Esophagus muscularis mucosa (tissue), 4 donors: ENCODE data around the gene ZAP70.

Experiments used
- EP300 ChIP-seq: sonication (generic); formaldehyde crosslinking; IDR thresholded peaks from one replicate; pipeline ENCODE4 v1.6.1; 2017; ENCODE audit warnings: antibody characterized with exemption
- POLR2A ChIP-seq: fragments of 450-650 bp; IDR thresholded peaks from one replicate; pipeline ENCODE4 v1.6.1; 2017; ENCODE audit warnings: antibody characterized with exemption, moderate library complexity, mild to moderate bottlenecking, low read depth
- POLR2AphosphoS5 ChIP-seq, 2 donors: sonication (generic); formaldehyde crosslinking; IDR thresholded peaks; one replicate each; pipeline ENCODE4 v1.6.1; 2017; ENCODE audit warnings: antibody characterized with exemption in 2 of 2
- TF ChIP-seq, protein P1 (sequence below), 3 experiments: fragments of 200-600 bp in 2 of 3; fragments of 450-650 bp in 1 of 3; sonication (generic) in 2 of 3; IDR thresholded peaks; one replicate each; pipeline ENCODE4 v1.5.1; 2017 to 2019; ENCODE audit warnings: antibody characterized with exemption in 3 of 3, mild to moderate bottlenecking in 2 of 3, moderate library complexity in 1 of 3

DNA sequence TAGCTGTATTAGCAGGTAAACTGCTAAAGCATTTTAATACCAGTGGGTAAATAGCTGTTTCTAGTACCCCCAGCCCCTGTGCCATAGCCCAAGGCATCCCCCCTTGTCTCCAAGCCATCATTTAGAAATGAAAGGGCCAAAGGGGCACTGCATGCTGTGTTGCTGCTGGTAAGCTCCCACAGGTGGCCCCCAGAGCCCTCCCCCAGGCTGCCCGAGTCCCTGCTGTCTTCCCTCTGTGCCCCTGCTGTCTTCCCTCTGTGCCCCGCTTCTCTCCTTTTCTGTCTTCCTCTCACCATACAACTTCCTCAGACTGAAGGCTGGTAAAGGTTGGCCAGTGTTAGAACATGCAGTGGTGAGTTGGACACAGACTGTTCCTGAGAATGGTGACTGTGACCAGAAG is 42.1 kb downstream of the ZAP70 start:
- TF ChIP-seq POLR2A (no peak), POLR2AphosphoS5 (IDR thresholded peaks at IDR 0.05) (no peak), EP300 (no peak)
- TF ChIP-seq, protein P1, sequence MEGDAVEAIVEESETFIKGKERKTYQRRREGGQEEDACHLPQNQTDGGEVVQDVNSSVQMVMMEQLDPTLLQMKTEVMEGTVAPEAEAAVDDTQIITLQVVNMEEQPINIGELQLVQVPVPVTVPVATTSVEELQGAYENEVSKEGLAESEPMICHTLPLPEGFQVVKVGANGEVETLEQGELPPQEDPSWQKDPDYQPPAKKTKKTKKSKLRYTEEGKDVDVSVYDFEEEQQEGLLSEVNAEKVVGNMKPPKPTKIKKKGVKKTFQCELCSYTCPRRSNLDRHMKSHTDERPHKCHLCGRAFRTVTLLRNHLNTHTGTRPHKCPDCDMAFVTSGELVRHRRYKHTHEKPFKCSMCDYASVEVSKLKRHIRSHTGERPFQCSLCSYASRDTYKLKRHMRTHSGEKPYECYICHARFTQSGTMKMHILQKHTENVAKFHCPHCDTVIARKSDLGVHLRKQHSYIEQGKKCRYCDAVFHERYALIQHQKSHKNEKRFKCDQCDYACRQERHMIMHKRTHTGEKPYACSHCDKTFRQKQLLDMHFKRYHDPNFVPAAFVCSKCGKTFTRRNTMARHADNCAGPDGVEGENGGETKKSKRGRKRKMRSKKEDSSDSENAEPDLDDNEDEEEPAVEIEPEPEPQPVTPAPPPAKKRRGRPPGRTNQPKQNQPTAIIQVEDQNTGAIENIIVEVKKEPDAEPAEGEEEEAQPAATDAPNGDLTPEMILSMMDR (IDR thresholded peaks at IDR 0.05): no peak
